ENCODE results near the gene EIF4G3. TPM values are rescaled to one million over a fixed set of nuclear protein-coding genes. Genes with fewer than 3 reads are reported as not detected.

EIF4G3 gene
- total RNA-seq, 4 donors from 2014 or later, result 24.4 to 57.0 (median 27.9) TPM

DNA sequence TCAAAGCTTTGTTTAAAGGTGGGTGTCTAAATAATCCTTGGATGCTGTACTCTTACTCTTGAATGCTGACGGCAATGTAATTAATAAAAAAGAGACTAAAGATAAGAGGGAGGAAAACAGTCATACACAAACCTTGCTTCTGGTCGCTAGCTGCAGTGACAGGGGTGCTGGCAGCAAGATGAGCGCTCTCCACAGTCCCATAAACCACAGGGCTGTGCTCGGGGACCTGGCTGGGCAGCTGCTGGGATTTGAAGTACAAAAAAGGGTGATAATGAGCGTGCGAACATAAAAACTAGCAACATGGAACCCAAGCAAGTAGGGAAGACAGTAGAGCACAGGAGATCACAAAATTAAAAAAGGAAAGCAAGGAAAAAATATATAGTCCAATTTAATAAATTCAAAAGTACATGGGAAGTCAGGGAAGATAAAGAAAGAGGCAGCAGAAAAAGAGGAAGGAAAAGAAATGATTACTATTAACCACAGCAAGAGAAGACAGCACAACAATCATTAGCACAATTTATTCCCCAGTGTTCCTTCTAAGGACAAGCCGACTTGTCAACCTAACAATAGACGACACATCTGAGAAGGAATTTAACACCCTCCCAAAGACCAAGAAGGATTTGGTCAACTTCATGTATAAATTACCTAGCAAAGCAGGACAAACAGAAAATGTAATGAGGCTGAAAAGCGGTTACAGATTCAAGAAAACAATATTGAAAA is 226.7 kb downstream of the EIF4G3 start:
- WGBS, 2 donors, result 88 to 90% methylated on average over 9 of the region's 9 CpGs
- no peak for DNase-seq (ENCODE audit: low spot score in 2 of 2)
- no peak for TF ChIP-seq POLR2A (IDR thresholded peaks at IDR 0.05)
- TF ChIP-seq, protein P1, sequence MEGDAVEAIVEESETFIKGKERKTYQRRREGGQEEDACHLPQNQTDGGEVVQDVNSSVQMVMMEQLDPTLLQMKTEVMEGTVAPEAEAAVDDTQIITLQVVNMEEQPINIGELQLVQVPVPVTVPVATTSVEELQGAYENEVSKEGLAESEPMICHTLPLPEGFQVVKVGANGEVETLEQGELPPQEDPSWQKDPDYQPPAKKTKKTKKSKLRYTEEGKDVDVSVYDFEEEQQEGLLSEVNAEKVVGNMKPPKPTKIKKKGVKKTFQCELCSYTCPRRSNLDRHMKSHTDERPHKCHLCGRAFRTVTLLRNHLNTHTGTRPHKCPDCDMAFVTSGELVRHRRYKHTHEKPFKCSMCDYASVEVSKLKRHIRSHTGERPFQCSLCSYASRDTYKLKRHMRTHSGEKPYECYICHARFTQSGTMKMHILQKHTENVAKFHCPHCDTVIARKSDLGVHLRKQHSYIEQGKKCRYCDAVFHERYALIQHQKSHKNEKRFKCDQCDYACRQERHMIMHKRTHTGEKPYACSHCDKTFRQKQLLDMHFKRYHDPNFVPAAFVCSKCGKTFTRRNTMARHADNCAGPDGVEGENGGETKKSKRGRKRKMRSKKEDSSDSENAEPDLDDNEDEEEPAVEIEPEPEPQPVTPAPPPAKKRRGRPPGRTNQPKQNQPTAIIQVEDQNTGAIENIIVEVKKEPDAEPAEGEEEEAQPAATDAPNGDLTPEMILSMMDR (IDR thresholded peaks at IDR 0.05), result no peak
- intact Hi-C loops (cut with DNase I; ENCODE audit: low total_unique reads), result no loop called here
- no peak overlapping the region for H3K4me3 ChIP-seq (ENCODE audit: low read depth, poor library complexity, severe bottlenecking)

DNA sequence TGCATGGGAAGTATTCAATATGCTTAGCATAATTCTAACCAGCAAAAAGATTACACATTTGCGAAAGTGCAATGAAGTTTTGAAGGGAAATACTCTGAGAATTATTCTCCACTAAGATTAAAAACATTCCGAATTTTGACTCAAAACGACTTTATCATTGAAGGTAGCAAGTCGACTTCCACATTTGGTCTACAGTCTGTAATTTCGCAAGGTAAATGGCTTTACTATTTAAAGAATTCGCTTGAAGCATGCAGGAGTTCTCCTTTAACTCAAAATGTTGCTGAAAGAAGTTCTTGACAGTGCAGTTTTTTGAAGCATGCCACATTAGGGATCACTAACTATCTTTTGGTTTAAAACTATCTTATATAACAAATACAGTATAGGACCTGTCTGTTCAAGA is 228.6 kb downstream of the EIF4G3 start:
- WGBS, 2 donors, result 83 to 85% methylated on average over 6 of the region's 6 CpGs
- intact Hi-C loops (cut with DNase I; ENCODE audit: low total_unique reads), result no loop called here
- no peak for TF ChIP-seq POLR2A (IDR thresholded peaks at IDR 0.05)
- TF ChIP-seq, protein P1 (IDR thresholded peaks at IDR 0.05), result no peak
- DNase-seq (ENCODE audit: low spot score in 2 of 2), result no peak
- no peak overlapping the region for H3K4me3 ChIP-seq (ENCODE audit: low read depth, poor library complexity, severe bottlenecking)

DNA sequence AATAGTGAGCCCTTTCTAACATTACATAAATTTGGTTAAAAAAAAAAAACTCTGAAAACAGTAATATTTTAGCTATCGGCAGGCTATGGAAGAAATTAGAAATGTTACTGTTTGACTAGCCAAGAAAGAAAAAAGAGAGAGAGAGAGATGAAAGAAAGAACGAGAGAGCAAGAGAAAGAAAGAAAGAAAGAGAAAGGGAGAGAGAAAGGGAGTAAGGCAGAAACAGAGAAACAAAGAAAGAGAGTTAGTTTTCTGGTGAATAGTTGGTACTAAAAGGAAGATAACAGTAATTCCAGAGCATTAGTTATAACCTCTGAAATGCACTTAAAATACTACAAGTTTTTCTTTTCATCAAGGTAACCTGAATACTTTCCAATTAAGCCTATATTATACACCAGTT is 229.3 kb downstream of the EIF4G3 start:
- no peak overlapping the region for H3K4me3 ChIP-seq (ENCODE audit: low read depth, poor library complexity, severe bottlenecking)
- DNase-seq (ENCODE audit: low spot score in 2 of 2), result no peak
- no peak for TF ChIP-seq POLR2A (IDR thresholded peaks at IDR 0.05)
- TF ChIP-seq, protein P1 (IDR thresholded peaks at IDR 0.05), result no peak
- intact Hi-C loops (cut with DNase I; ENCODE audit: low total_unique reads), result no loop called here
- WGBS, 2 donors, result 64 to 76% methylated on average over 2 of the region's 2 CpGs

- intact Hi-C loops (cut with DNase I; ENCODE audit: low total_unique reads), result no loop called here
- 95% methylated on average over 2 of the region's 2 CpGs for WGBS, 2 donors
These were observed 240.1 kb downstream of the EIF4G3 start for GRCh38 chr1:20936621-20937020.

GRCh38 chr1:20936216-20936615 is 240.5 kb downstream of the EIF4G3 start:
- WGBS, 2 donors, result 93 to 98% methylated on average over 2 of the region's 2 CpGs
- H3K4me3 ChIP-seq (ENCODE audit: low read depth, poor library complexity, severe bottlenecking), result no peak overlapping the region
- TF ChIP-seq POLR2A (IDR thresholded peaks at IDR 0.05), result no peak
- TF ChIP-seq, protein P1 (IDR thresholded peaks at IDR 0.05), result no peak
- intact Hi-C loops (cut with DNase I; ENCODE audit: low total_unique reads), result no loop called here
- no peak for DNase-seq (ENCODE audit: low spot score in 2 of 2)

More at GRCh38 chr1:20936621-20937020, 240.1 kb downstream of the EIF4G3 start:
- no peak overlapping the region for H3K4me3 ChIP-seq (ENCODE audit: low read depth, poor library complexity, severe bottlenecking)
- DNase-seq (ENCODE audit: low spot score in 2 of 2), result no peak
- TF ChIP-seq, protein P1 (IDR thresholded peaks at IDR 0.05), result no peak
- TF ChIP-seq POLR2A (IDR thresholded peaks at IDR 0.05), result no peak

GRCh38 chr1:20935717-20936116 is 241.0 kb downstream of the EIF4G3 start:
- 90 to 100% methylated on average over 1 of the region's 1 CpG for WGBS, 2 donors
- intact Hi-C loops (cut with DNase I; ENCODE audit: low total_unique reads), result no loop called here
- DNase-seq (ENCODE audit: low spot score in 2 of 2), result no peak
- no peak overlapping the region for H3K4me3 ChIP-seq (ENCODE audit: low read depth, poor library complexity, severe bottlenecking)
- TF ChIP-seq, protein P1 (IDR thresholded peaks at IDR 0.05), result no peak
- TF ChIP-seq POLR2A (IDR thresholded peaks at IDR 0.05), result no peak

Data from lower leg skin (tissue), 4 donors.